GM12873 (cell line): ENCODE results near the gene KRTCAP2.

Experiments used
- CTCF ChIP-seq: IDR thresholded peaks from 2 replicates; pipeline ENCODE4 v1.5.1; 2012; ENCODE audit warnings: low read depth, mild to moderate bottlenecking, moderate library complexity, low read length, control low read depth; ENCODE audit not compliant: insufficient read depth; ENCODE audit errors: missing control alignments

The KRTCAP2 gene

GRCh38 chr1:155207806-155208540 lies 34.9 kb upstream of the KRTCAP2 start, which contains the start of gene THBS3:
Gene THBS3 (minus strand): TSS chr1:155207897. CDS start chr1:155207876, 21 bp downstream.
- TF ChIP-seq CTCF = no peak

GRCh38 chr1:155206891-155207805 lies 34.0 kb upstream of the KRTCAP2 start:
- TF ChIP-seq CTCF = peak; percentile 92

GRCh38 chr1:155205969-155206593 lies 33.0 kb upstream of the KRTCAP2 start:
- no peak for TF ChIP-seq CTCF

GRCh38 chr1:155205035-155205434 lies 31.9 kb upstream of the KRTCAP2 start:
- TF ChIP-seq CTCF = no peak

- no peak for TF ChIP-seq CTCF
Observed at GRCh38 chr1:155202731-155203515, 29.8 kb upstream of the KRTCAP2 start.

GRCh38 chr1:155202198-155202597 lies 29.1 kb upstream of the KRTCAP2 start:
- TF ChIP-seq CTCF = no peak
